ENCODE measurements around the gene ADGRA1. TPM values are rescaled to one million over a fixed set of nuclear protein-coding genes. Genes with fewer than 3 reads are reported as not detected.

The ADGRA1 gene
- total and polyA plus RNA-seq, 2 of the 8 experiments (the other 6 are each of a cell fraction or from before 2014, with no cell fraction given): 0.17 to 0.21 TPM

GRCh38 chr10:133087679-133088178, at the start of gene ADGRA1 (continued):
- no peak for TF ChIP-seq USF2 (IDR thresholded peaks at IDR 0.05; ENCODE audit: low read length)
